Measurements from ENCODE around the gene PNLIPRP2. TPM values are rescaled to one million over a fixed set of nuclear protein-coding genes. Genes with fewer than 3 reads are reported as not detected.

PNLIPRP2 gene
- total RNA-seq, 1 experiment from 2014 or later: not detected

DNA sequence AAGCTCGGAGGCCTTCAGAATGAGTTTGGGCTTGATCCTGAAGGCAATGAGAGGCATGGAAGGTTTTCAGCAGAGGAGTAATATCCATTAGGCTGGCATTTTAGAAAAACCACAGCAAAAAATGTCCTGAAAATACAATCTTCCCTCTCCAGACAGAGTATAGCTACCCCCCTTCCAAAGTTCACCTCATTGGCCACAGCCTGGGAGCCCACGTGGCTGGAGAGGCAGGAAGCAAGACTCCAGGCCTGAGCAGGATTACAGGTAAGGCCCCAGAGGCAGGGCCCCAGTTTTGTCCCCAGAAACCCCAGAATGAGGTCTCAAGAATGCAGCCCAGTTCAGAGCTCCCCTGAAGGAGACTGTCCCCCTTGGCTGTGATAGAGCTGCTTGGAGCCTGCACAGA, 24.7 kb upstream of the PNLIPRP2 start:
- TF ChIP-seq, protein P1, sequence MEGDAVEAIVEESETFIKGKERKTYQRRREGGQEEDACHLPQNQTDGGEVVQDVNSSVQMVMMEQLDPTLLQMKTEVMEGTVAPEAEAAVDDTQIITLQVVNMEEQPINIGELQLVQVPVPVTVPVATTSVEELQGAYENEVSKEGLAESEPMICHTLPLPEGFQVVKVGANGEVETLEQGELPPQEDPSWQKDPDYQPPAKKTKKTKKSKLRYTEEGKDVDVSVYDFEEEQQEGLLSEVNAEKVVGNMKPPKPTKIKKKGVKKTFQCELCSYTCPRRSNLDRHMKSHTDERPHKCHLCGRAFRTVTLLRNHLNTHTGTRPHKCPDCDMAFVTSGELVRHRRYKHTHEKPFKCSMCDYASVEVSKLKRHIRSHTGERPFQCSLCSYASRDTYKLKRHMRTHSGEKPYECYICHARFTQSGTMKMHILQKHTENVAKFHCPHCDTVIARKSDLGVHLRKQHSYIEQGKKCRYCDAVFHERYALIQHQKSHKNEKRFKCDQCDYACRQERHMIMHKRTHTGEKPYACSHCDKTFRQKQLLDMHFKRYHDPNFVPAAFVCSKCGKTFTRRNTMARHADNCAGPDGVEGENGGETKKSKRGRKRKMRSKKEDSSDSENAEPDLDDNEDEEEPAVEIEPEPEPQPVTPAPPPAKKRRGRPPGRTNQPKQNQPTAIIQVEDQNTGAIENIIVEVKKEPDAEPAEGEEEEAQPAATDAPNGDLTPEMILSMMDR (IDR thresholded peaks at IDR 0.05; ENCODE audit: unreplicated experiment): no peak
- DNase-seq (ENCODE audit: unreplicated experiment): no peak
- Mint-ChIP-seq H3K4me3 (ENCODE audit: unreplicated experiment) (no peak overlapping the region), H3K36me3 (ENCODE audit: insufficient read depth, unreplicated experiment) (no peaks in the 10 kb centered on the region), H3K4me1 (ENCODE audit: insufficient read depth, unreplicated experiment) (no peaks in the 10 kb centered on the region), H3K27ac (ENCODE audit: low read depth, unreplicated experiment) (no peak overlapping the region), H3K27me3 (ENCODE audit: insufficient read depth, unreplicated experiment) (peaks cover 33% of the 10 kb centered on the region), H3K9me3 (ENCODE audit: unreplicated experiment) (no peaks in the 10 kb centered on the region)
- BruUV-seq (replicated peaks): no TSS peak
- ChIA-PET POLR2A (no interaction called here), CTCF (interaction anchor here (1.0 to 1.9 kb wide), 3 partner anchors 13 to 86 kb away, joined by 3 to 6 read pairs (median 3); no protein-coding TSS in a partner anchor)
- intact Hi-C loops (cut with micrococcal nuclease): no loop called here

DNA sequence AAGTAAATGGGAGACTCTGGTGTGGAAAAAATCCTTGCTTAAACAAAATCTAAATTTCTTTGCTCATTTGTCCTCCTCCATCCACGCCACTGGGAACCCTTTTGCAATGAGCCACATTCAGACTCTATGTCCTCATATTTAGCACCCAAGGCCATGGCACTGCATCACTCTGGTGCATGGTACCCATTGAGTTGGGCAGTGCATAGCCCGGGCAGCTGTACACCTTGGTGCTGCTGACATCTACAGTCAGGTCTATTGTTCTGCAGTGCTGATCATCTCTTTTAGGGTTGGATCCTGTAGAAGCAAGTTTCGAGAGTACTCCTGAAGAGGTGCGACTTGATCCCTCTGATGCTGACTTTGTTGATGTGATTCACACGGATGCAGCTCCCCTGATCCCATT, 23.2 kb upstream of the PNLIPRP2 start:
- no TSS peak for BruUV-seq (replicated peaks)
- Mint-ChIP-seq H3K27me3 (ENCODE audit: insufficient read depth, unreplicated experiment) (peaks cover 42% of the 10 kb centered on the region), H3K4me3 (ENCODE audit: unreplicated experiment) (no peak overlapping the region), H3K4me1 (ENCODE audit: insufficient read depth, unreplicated experiment) (no peaks in the 10 kb centered on the region), H3K9me3 (ENCODE audit: unreplicated experiment) (no peaks in the 10 kb centered on the region), H3K27ac (ENCODE audit: low read depth, unreplicated experiment) (no peak overlapping the region), H3K36me3 (ENCODE audit: insufficient read depth, unreplicated experiment) (no peaks in the 10 kb centered on the region)
- ChIA-PET POLR2A (interaction anchor here (0.8 kb wide), 1 partner anchor 13 kb away, joined by 3 read pairs; no protein-coding TSS in a partner anchor), CTCF (interaction anchor here (0.6 to 1.6 kb wide), 3 partner anchors 10 to 190 kb away, joined by 3 to 5 read pairs (median 3); no protein-coding TSS in a partner anchor)
- TF ChIP-seq, protein P1 (IDR thresholded peaks at IDR 0.05; ENCODE audit: unreplicated experiment): no peak
- intact Hi-C loops (cut with micrococcal nuclease): no loop called here
- no peak for DNase-seq (ENCODE audit: unreplicated experiment)

DNA sequence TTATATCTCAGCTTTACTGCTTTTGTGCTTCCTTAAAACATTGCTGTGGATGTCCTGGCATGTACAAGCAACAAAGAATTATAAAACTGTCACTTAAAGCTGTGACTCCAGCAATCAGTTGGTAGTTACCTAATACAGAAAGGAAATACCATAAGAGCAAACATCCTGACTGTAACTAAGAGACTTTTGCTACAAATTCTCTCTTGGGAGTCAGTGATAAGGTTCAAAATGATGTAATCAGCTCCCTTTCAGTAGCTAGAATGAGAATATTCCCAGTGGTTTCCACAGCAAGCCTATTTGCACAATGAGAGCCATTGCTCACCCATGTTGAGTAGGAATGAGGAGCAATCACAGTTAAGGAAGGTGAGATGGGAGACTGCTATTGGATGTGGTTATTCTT, 22.4 kb upstream of the PNLIPRP2 start:
- peaks cover 42% of the 10 kb centered on the region for H3K27me3 Mint-ChIP-seq (ENCODE audit: insufficient read depth, unreplicated experiment)
- no peaks in the 10 kb centered on the region for H3K4me1 Mint-ChIP-seq (ENCODE audit: insufficient read depth, unreplicated experiment)
- POLR2A ChIA-PET: no interaction called here
- H3K4me3 Mint-ChIP-seq (ENCODE audit: unreplicated experiment): no peak overlapping the region
- H3K27ac Mint-ChIP-seq (ENCODE audit: low read depth, unreplicated experiment): no peak overlapping the region
- no peaks in the 10 kb centered on the region for H3K9me3 Mint-ChIP-seq (ENCODE audit: unreplicated experiment)
- CTCF ChIA-PET: interaction anchor here (0.6 to 1.6 kb wide), 3 partner anchors 9 to 189 kb away, joined by 3 to 5 read pairs (median 3); no protein-coding TSS in a partner anchor
- H3K36me3 Mint-ChIP-seq (ENCODE audit: insufficient read depth, unreplicated experiment): no peaks in the 10 kb centered on the region
- intact Hi-C loops (cut with micrococcal nuclease): no loop called here
- DNase-seq (ENCODE audit: unreplicated experiment): no peak
- BruUV-seq (replicated peaks): no TSS peak
- TF ChIP-seq, protein P1 (IDR thresholded peaks at IDR 0.05; ENCODE audit: unreplicated experiment): no peak

DNA sequence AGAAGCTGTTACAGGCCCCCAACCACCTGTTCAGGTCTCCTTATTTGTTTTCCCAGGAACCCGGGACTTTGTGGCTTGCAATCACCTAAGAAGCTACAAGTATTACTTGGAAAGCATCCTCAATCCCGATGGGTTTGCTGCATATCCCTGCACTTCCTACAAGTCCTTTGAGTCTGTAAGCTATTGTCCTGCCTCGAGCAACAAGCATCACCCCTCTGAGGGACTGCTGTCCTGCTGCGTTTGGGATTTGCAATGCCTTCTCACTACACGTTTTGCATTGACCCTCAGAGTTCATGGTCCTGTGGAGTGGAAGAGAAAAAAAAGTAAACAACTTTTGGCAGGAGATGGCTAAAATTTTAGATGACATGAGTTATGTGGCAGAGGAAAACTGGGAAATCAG, 20.8 kb upstream of the PNLIPRP2 start:
- intact Hi-C loops (cut with micrococcal nuclease): no loop called here
- H3K27ac Mint-ChIP-seq (ENCODE audit: low read depth, unreplicated experiment): no peak overlapping the region
- H3K4me1 Mint-ChIP-seq (ENCODE audit: insufficient read depth, unreplicated experiment): no peaks in the 10 kb centered on the region
- H3K36me3 Mint-ChIP-seq (ENCODE audit: insufficient read depth, unreplicated experiment): no peaks in the 10 kb centered on the region
- TF ChIP-seq, protein P1 (IDR thresholded peaks at IDR 0.05; ENCODE audit: unreplicated experiment): no peak
- DNase-seq (ENCODE audit: unreplicated experiment): no peak
- peaks cover 42% of the 10 kb centered on the region for H3K27me3 Mint-ChIP-seq (ENCODE audit: insufficient read depth, unreplicated experiment)
- BruUV-seq (replicated peaks): no TSS peak
- ChIA-PET CTCF (no interaction called here), POLR2A (interaction anchor here (0.6 kb wide), 1 partner anchor 75 kb away, joined by 3 read pairs; no protein-coding TSS in a partner anchor)
- no peak overlapping the region for H3K4me3 Mint-ChIP-seq (ENCODE audit: unreplicated experiment)
- H3K9me3 Mint-ChIP-seq (ENCODE audit: unreplicated experiment): no peaks in the 10 kb centered on the region

All from MCF 10A (cell line).